Anterior cingulate cortex (tissue), 58 donors: ENCODE results near the gene FCSK.
A peak's percentile ranks its signal among the peaks of the same experiment; 100 is the strongest.
"Not testable (repeated sequence)": the region's sequence is repeated elsewhere in the genome, so short reads cannot be mapped to it uniquely, and the experiment has no call there.

Experiments used
- DNase-seq, 58 donors: peaks; one replicate each; lab custom pipeline; 2025; lab: John Stamatoyannopoulos, UW

Gene FCSK

DNA sequence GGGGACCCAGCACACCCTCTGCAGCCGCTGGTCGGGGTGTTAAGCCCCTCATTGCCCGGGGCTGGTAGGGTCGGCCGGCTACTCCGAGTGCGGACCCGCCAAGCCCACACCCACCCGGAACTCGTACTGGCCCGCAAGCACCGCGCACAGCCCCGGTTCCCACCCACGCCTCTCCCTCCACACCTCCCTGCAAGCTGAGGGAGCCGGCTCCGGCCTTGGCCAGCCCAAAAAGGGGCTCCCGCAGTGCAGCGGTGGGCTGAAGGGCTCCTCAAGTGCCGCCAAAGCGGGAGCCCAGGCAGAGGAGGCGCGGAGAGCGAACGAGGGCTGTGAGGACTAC lies 3.4 kb upstream of the FCSK start:
- DNase-seq: not testable (repeated sequence)

- no peak for DNase-seq
These were observed 1.1 kb upstream of the FCSK start for GRCh38 chr16:70453117-70453891.

DNA sequence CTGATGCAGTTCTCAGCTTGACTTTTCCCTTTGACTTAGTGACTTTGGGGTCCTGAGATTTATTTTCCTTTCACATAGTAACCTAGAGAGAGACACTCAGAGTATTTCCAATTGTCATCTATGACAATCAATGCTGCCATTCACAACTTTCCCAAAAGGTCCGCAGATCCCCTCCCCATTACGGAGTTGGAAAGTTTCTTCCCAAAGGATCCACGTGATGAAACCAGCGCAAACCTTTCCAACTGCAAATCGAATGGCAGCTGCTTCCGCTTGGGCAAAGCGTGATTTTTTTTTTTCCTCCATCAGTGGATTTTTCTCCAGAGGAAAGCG lies 538 bp upstream of the FCSK start:
- peak in 6 of 58 donors; percentile 30 to 65 (median 52) for DNase-seq

GRCh38 chr16:70455910-70456309 lies 1.5 kb downstream of the FCSK start:
- DNase-seq: no peak

DNA sequence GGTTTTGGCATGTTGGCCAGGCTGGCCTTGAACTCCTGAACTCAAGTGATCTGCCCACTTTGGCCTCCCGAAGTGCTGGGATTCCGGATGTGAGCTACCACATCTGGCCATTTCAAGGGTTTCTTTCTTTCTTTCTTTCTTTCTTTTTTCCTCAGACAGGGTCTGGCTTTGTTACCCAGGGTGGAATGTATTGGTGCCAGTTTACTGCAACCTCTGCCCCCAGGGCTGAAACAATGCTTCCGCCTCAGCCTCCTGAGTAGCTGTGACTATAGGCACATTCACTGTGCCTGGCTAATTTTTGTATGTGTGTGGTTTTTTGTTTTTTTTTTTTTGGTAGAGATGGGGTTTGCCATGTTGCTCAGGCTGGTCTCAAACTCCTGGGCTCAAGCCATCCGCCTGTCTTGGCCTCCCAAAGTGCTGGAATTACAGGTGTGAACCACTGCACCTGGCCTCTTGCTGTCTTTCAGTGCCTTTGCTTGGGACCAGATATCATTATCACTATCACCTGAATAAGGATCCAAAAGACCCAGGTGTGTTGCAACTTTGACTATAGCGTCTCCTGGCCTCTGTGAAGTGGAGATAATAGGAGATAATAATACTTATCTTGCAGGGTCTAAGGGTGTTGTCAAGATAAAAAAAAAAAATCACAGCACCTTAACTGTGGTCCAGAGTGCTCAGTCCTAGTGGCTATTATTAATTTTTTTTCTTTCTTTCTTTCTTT lies 3.2 kb downstream of the FCSK start:
- DNase-seq: no peak

GRCh38 chr16:70460737-70461261 lies 6.4 kb downstream of the FCSK start:
- DNase-seq: peak in 1 of 58 donors; percentile 13

- no peak for DNase-seq
These were observed 8.8 kb downstream of the FCSK start for GRCh38 chr16:70463235-70463634.

- DNase-seq: no peak
These were observed 11.8 kb downstream of the FCSK start for GRCh38 chr16:70465999-70466804.

GRCh38 chr16:70466805-70467076 lies 12.3 kb downstream of the FCSK start:
- no peak for DNase-seq

DNA sequence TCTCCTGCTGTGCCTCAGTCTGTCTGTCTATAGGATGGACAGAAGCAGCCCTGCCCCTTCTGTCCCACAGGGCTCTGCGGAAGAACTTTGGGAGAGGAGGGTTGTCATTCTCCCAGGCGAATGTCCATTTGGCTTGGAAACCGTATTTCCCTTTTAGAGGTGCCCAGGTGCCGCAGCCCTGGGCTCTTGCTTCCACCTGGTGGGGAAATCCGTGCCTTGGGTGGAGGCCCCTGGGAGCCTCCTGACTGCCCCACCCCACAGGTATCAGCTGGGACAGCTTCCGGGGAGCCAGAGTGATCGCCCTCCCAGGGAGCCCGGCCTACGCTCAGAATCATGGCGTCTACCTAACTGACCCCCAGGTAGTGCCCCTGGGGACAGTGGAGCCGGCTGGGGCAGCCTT lies 12.7 kb downstream of the FCSK start:
- no peak for DNase-seq

GRCh38 chr16:70467608-70468007 lies 13.2 kb downstream of the FCSK start:
- no peak for DNase-seq

DNA sequence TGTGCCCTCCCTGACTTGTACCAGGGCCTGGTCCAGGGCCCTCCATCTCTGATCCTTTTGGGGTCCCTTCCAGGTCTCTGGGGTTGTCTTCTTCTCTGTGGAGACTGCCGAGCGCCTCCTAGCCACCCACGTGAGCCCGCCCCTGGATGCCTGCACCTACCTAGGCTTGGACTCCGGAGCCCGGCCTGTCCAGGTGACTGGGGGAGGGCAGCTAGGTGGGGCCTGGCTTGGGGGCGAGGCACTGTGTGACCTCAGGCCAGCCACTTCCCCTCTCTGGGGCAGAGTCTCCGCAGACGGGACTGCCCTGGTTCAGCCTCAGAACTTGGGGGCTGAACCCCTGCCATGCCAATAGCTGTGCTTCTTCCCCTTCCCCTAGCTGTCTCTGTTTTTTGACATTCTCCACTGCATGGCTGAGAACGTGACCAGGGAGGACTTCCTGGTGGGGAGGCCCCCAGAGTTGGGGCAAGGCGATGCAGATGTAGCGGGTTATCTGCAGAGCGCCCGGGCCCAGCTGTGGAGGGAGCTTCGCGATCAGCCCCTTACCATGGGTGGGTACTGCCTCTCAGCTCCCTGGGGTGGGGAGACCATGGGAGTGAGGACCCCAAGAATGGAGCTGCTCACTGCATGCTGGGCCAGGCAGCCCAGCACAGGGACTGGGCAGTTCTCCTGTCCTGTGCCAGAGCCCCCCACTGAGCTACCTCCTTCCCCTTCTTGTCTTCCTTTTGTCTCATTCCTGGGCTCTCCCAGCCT lies 14.6 kb downstream of the FCSK start:
- DNase-seq: no peak

DNA sequence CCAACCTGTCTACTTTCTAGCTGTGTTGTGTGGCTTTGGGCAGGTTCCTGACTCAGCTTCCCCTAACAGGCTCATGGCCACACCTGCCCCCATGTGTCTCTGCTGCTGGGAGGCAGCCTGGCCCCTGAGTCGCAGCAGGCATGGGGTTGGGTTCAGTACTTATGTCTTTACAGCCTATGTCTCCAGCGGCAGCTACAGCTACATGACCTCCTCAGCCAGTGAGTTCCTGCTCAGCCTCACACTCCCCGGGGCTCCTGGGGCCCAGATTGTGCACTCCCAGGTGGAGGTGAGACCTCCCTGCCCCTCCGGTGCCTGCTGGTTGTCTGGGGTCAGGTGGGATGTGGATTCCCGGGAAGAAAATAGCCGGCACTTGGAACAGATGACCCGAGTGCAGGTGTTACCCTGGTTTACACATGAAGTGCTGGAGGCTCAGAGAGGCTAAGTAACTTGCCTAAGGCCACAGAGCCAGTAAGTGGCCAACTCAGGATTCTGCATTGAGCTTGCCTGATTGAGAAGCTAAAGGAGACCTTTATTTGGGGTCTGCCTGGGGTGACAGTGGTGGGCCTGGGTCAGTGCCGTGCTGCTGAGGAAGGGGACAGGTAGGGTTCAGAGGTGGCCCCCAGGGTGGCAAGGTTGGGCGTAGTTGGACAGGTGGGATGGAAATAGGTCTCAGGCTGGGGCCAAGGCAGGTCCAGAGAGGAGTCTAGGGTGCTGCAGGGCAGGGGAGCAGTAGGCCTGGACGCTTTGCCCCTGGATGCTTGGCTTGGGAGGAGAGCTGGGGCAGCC lies 15.9 kb downstream of the FCSK start:
- DNase-seq: no peak

- DNase-seq: peak in 14 of 58 donors; percentile 5 to 44 (median 12)
These were observed 16.5 kb downstream of the FCSK start for GRCh38 chr16:70470927-70471341.

- DNase-seq: no peak
These were observed 18.5 kb downstream of the FCSK start for GRCh38 chr16:70472786-70473433.

DNA sequence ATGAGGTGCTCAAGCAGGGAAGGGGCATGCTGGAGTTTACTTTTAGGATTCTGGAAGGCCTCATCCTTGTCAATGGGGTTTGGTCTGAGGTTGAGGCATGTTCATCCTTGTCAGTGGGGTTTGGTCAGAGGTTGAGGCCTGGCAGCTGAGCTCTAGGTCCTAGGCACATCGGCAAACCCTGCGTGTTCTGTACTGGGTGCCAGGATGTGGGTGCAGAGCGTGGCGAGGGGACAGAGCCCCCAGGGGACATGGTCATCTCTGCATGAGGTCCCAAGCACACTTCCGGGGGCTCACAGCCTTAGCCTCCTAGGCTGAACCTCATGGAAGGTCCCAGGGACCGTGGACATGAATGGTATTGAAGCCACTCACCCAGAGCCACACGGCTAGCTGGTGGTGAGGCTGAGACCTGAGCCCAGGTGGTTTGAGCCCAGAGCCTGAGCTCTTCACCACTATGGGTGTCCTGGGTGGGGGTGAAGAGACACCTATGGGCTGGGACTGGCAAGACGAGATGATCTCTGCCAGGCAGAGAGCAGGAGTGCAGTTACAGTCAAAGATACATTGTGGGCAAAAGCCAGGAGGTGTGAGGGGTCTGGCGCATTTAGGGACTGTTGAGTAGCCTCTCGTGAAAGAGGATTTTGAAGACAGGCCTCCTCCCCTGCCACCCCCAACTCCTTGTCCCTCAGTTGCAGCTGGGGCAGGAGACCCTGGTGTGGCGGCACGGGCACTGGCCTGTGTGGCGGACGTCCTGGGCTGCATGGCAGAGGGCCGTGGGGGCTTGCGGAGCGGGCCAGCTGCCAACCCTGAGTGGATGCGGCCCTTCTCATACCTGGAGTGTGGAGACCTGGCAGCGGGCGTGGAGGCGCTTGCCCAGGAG lies 19.3 kb downstream of the FCSK start:
- no peak for DNase-seq

- DNase-seq: no peak
These were observed 20.1 kb downstream of the FCSK start for GRCh38 chr16:70474320-70475053.
